ENCODE results near the gene KCTD17. TPM values are rescaled to one million over a fixed set of nuclear protein-coding genes. Genes with fewer than 3 reads are reported as not detected.

KCTD17 gene
- total RNA-seq (ENCODE audit: low replicate concordance) = 17.5 and 44.1 TPM in 2 replicates

- H3K27ac ChIP-seq = no peak within 1 kb of the TSS
- H3K27me3 ChIP-seq = peaks cover 12% of the 10 kb centered on the region
- peak within 1 kb of the TSS; percentile 91 for H2AFZ ChIP-seq (replicated peaks)
- peak within 1 kb of the TSS; percentile 91 for H3K4me2 ChIP-seq
- H3K4me3 Mint-ChIP-seq = peak within 1 kb of the TSS; percentile 90
- H4K20me1 ChIP-seq (ENCODE audit: low read depth) = peaks cover 5% of the 10 kb centered on the region
- no peaks in the 10 kb centered on the region for H3K36me3 ChIP-seq
- peaks cover 5% of the 10 kb centered on the region for H3K4me1 ChIP-seq
- no peak for TF ChIP-seq CTCF (IDR thresholded peaks at IDR 0.05)
- TF ChIP-seq EZH2phosphoT487 (IDR thresholded peaks at IDR 0.05) = no peak
- TF ChIP-seq EZH2 (IDR thresholded peaks at IDR 0.05) = no peak
- H3K9ac ChIP-seq = no peak within 1 kb of the TSS
- H3K4me1 Mint-ChIP-seq = peaks cover 15% of the 10 kb centered on the region
- no peaks in the 10 kb centered on the region for H3K79me2 ChIP-seq (ENCODE audit: low read depth)
- DNase-seq (ENCODE audit: low spot score) = peak; percentile 80
- no peaks in the 10 kb centered on the region for H3K27me3 Mint-ChIP-seq (ENCODE audit: insufficient read depth, low read depth)
- peak within 1 kb of the TSS; percentile 81 for H3K27ac Mint-ChIP-seq
- no peaks in the 10 kb centered on the region for H3K9me3 ChIP-seq (ENCODE audit: low read depth)
- no peaks in the 10 kb centered on the region for H3K9me3 Mint-ChIP-seq
- H3F3A ChIP-seq (ENCODE audit: low read depth) = peaks cover 8% of the 10 kb centered on the region
- no peaks in the 10 kb centered on the region for H3K36me3 Mint-ChIP-seq
- H3K4me3 ChIP-seq = peak within 1 kb of the TSS; percentile 98
Observed at GRCh38 chr22:37051391-37052385, at the start of gene KCTD17. TSS of gene KCTD17 (plus strand) at chr22:37051742. CDS start at chr22:37051761, 19 bp downstream.

GRCh38 chr22:37001826-37002225 lies 49.7 kb upstream of the KCTD17 start:
- no peak for DNase-seq (ENCODE audit: low spot score)
- Mint-ChIP-seq H3K9me3 (peaks cover 4% of the 10 kb centered on the region), H3K36me3 (no peaks in the 10 kb centered on the region), H3K4me1 (peaks cover 29% of the 10 kb centered on the region), H3K4me3 (no peak overlapping the region), H3K27me3 (ENCODE audit: insufficient read depth, low read depth) (peaks cover 8% of the 10 kb centered on the region), H3K27ac (no peak overlapping the region)
- no peak overlapping the region for H3K9ac ChIP-seq
- H3K9me3 ChIP-seq (ENCODE audit: low read depth) = no peaks in the 10 kb centered on the region
- no peaks in the 10 kb centered on the region for H3K79me2 ChIP-seq (ENCODE audit: low read depth)
- TF ChIP-seq CTCF (IDR thresholded peaks at IDR 0.05) = no peak
- no peak for TF ChIP-seq EZH2 (IDR thresholded peaks at IDR 0.05)
- TF ChIP-seq EZH2phosphoT487 (IDR thresholded peaks at IDR 0.05) = no peak
- H3K27ac ChIP-seq = no peak overlapping the region
- H3K36me3 ChIP-seq = no peaks in the 10 kb centered on the region
- no peak overlapping the region for H3K4me2 ChIP-seq
- H3K27me3 ChIP-seq = no peaks in the 10 kb centered on the region
- H4K20me1 ChIP-seq (ENCODE audit: low read depth) = no peaks in the 10 kb centered on the region
- H3K4me3 ChIP-seq = no peak overlapping the region
- H3F3A ChIP-seq (ENCODE audit: low read depth) = peaks cover 9% of the 10 kb centered on the region
- peaks cover 27% of the 10 kb centered on the region for H3K4me1 ChIP-seq
- no peak overlapping the region for H2AFZ ChIP-seq (replicated peaks)

- Histone ChIP-seq H4K20me1 (ENCODE audit: low read depth) (no peaks in the 10 kb centered on the region), H3F3A (ENCODE audit: low read depth) (peaks cover 9% of the 10 kb centered on the region), H3K4me3 (no peak overlapping the region), H3K27ac (no peak overlapping the region), H3K9me3 (ENCODE audit: low read depth) (no peaks in the 10 kb centered on the region), H3K36me3 (no peaks in the 10 kb centered on the region), H3K9ac (no peak overlapping the region), H3K27me3 (no peaks in the 10 kb centered on the region), H3K4me2 (no peak overlapping the region), H3K79me2 (ENCODE audit: low read depth) (no peaks in the 10 kb centered on the region), H3K4me1 (peaks cover 30% of the 10 kb centered on the region), H2AFZ (replicated peaks) (no peak overlapping the region)
- Mint-ChIP-seq H3K4me1 (peaks cover 33% of the 10 kb centered on the region), H3K9me3 (peaks cover 6% of the 10 kb centered on the region), H3K27ac (peak overlapping the region; percentile 36), H3K4me3 (no peak overlapping the region), H3K36me3 (no peaks in the 10 kb centered on the region), H3K27me3 (ENCODE audit: insufficient read depth, low read depth) (peaks cover 10% of the 10 kb centered on the region)
- TF ChIP-seq CTCF (IDR thresholded peaks at IDR 0.05) = no peak
- no peak for TF ChIP-seq EZH2phosphoT487 (IDR thresholded peaks at IDR 0.05)
- no peak for TF ChIP-seq EZH2 (IDR thresholded peaks at IDR 0.05)
- DNase-seq (ENCODE audit: low spot score) = no peak
Observed at GRCh38 chr22:37002633-37003032, 48.9 kb upstream of the KCTD17 start.
